Kidney (tissue), 14 donors: Measurements from ENCODE around the gene COPS7B. TPM values are rescaled to one million over a fixed set of nuclear protein-coding genes. Genes with fewer than 3 reads are reported as not detected.
A peak's percentile ranks its signal among the peaks of the same experiment; 100 is the strongest.

ENCODE experiments used
- DNase-seq, 5 donors: peaks; one replicate each; pipeline ENCODE4 v3.0.0-alpha.2; 2013 to 2020
- FAIRE-seq: peaks from 2 replicates; lab custom pipeline; 2012; peaks lifted over from hg19 to GRCh38; lab: Jason Lieb, UNC
- H3K27ac ChIP-seq, 2 donors: one replicate each; pipeline ENCODE4 v1.7.0; 2013; ENCODE audit warnings: low read depth in 2 of 2, low read length in 2 of 2, inconsistent platforms in 1 of 2
- H3K27me3 ChIP-seq: one replicate; pipeline ENCODE4 v1.7.1; 2013; ENCODE audit warnings: low read length, inconsistent platforms; ENCODE audit not compliant: control insufficient read depth, insufficient read depth
- H3K36me3 ChIP-seq, 3 donors: one replicate each; pipeline versions ENCODE4 v1.7.0 to v1.7.1; 2013; ENCODE audit warnings: low read length in 3 of 3, control low read depth in 1 of 3, inconsistent platforms in 1 of 3; ENCODE audit not compliant: insufficient read depth in 3 of 3, control insufficient read depth in 2 of 3
- H3K4me1 ChIP-seq, 3 donors: one replicate each; pipeline versions ENCODE4 v1.7.0 to v1.7.1; 2013; ENCODE audit warnings: low read length in 3 of 3, inconsistent platforms in 1 of 3, low read depth in 1 of 3; ENCODE audit not compliant: control insufficient read depth in 2 of 3, insufficient read depth in 2 of 3
- H3K4me3 ChIP-seq, 3 donors: one replicate each; pipeline versions ENCODE4 v1.7.0 to v1.8.1; 2013; ENCODE audit warnings: low read length in 3 of 3, control low read depth in 1 of 3, inconsistent platforms in 1 of 3
- H3K9ac ChIP-seq, 3 donors: one replicate each; pipeline versions ENCODE4 v1.7.0 to v1.7.1; 2013; ENCODE audit warnings: low read length in 3 of 3, control low read depth in 1 of 3, inconsistent platforms in 1 of 3
- H3K9me3 ChIP-seq, 3 donors: one replicate each; pipeline versions ENCODE4 v1.7.0 to v1.7.1; 2013; ENCODE audit warnings: low read length in 3 of 3, control low read depth in 1 of 3, inconsistent platforms in 1 of 3; ENCODE audit not compliant: control insufficient read depth in 2 of 3, insufficient read depth in 1 of 3
- CTCF ChIP-seq: IDR thresholded peaks from 3 replicates; pipeline ENCODE4 v1.5.1; 2012; ENCODE audit warnings: mild to moderate bottlenecking, moderate library complexity, borderline replicate concordance; ENCODE audit not compliant: insufficient read depth; ENCODE audit errors: extremely low read depth
- intact Hi-C: fragments of 100-400 bp; cut with DNase I; formaldehyde crosslinking; loops from one replicate; pipeline ENCODE4 v1.11.1; 2022
- polyA plus RNA-seq: library from polyadenylated mRNA; stranded (reverse); fragments of 350-450 nt; fragmentation: Illumina TruSeq; extraction: RNeasy Lipid Tissue Mini Kit (QIAGEN cat#74804); gene quantifications from one replicate; pipeline ENCODE4 v1.2.3, GENCODE V29; 2014; ENCODE audit warnings: low read depth, low replicate concordance; ENCODE audit not compliant: insufficient read depth
- total RNA-seq: library from RNA; stranded (reverse); fragmentation: NEBNext Ultra II Directional; extraction: Animal tissue kit (Norgen Biotek cat#: 25700); gene quantifications from one replicate; pipeline ENCODE4 v1.2.1, GENCODE V29; 2021
- donor health status: control.
- donor health status: control.
- donor health status: control.
- donor health status: control.
- donor health status: control.
- donor health status: DM: yes; HTN: yes; CAD: no.
- donor health status: Normal renal cell carcinoma (clear cell type).

COPS7B gene
- total and polyA plus RNA-seq, 2 donors from 2014 or later, result 21.9 to 33.0 TPM

DNA sequence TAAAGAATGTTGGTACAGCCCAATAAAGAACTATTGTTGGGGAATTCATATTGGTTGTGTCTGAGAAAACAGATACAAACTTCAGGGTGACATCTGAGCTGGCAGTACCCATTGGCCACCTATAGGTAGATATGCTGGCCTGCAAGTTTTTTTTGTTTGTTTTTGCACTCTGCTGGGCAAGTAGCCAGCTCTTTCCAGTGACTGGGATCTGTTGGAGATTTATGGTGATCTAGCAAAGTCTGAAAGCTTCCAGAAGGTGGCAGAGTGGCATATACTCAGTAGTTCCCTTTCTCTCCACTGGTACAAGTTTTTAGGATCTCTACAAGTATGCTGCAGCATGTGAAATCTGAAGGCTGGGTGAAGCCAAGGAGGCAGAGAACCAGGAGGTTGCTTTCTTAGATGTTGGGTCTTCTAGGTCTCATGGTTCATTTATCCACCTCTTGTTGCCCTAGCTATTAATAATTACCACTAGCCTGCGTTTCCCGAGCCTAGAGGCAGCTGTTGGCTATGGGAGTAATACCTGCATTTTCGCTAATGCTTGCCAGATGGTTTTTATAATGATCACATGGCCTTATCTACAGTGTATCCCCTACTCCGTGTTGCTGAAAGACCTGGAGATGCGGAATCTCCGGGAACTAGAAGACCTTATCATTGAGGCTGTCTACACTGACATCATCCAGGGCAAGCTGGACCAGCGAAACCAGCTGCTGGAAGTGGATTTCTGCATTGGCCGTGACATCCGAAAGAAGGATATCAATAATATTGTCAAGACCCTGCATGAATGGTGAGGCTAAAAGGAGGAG lies 9.5 kb downstream of the COPS7B start:
- H3K27ac ChIP-seq, result peak overlapping the region; percentile 49 to 80
- no peaks in the 10 kb centered on the region for H3K27me3 ChIP-seq
- FAIRE-seq (no peak), DNase-seq (peak in 2 of 5 donors; percentile 40 to 62)
- H3K4me3 ChIP-seq, result no peak overlapping the region
- intact Hi-C loops, result no loop called here
- peak; percentile 6 for TF ChIP-seq CTCF
- peaks cover 4 to 41% (median 28%) of the 10 kb centered on the region in 3 donors for H3K36me3 ChIP-seq
- H3K9me3 ChIP-seq, result no peaks in the 10 kb centered on the region
- peak overlapping the region in 2 of 3 donors; percentile 41 to 59 for H3K9ac ChIP-seq
- H3K4me1 ChIP-seq, result peaks cover 0 to 6% (median 4%) of the 10 kb centered on the region in 3 donors

DNA sequence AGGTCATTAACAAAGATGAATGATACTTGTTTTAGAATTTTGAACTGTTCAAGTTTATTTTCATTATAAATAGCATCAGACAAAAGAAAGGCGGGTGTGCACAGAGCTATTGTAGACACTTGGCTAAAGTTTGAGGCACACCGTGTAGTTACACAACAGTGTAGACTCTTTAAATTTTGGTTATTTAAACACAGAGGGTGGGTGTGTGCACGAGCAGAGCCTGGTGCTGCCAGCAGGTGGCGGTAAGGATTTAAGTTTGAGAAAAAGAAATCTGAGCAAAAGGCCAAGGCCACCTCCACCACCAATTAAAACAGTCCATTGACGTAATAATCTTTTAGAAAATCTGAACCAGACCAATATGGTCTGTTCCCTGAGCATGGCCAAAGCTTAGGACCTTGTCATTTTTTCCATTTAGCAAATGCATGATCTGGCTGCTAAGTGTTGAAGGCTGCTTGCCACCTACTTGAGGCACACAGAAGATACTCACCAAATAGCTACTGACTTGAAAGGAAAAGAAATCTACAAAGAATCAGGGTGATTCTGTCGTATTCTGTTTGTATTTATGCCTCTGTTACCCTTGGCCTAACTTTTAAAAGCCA lies 14.3 kb downstream of the COPS7B start:
- no peak for FAIRE-seq

GRCh38 chr2:231803501-231804138 lies 17.4 kb downstream of the COPS7B start:
- intact Hi-C loops, result no loop called here
- no peaks in the 10 kb centered on the region for H3K4me1 ChIP-seq
- H3K9me3 ChIP-seq, result no peaks in the 10 kb centered on the region
- H3K27me3 ChIP-seq, result no peaks in the 10 kb centered on the region
- no peak for TF ChIP-seq CTCF
- H3K36me3 ChIP-seq, result peaks cover 2 to 59% (median 31%) of the 10 kb centered on the region in 3 donors
- no peak overlapping the region for H3K27ac ChIP-seq
- DNase-seq (no peak), FAIRE-seq (no peak)
- H3K4me3 ChIP-seq, result no peak overlapping the region
- H3K9ac ChIP-seq, result no peak overlapping the region

More for the DNA sequence above, 14.3 kb downstream of the COPS7B start:
- H3K36me3 ChIP-seq, result peaks cover 0 to 56% (median 31%) of the 10 kb centered on the region in 3 donors
- no peaks in the 10 kb centered on the region for H3K27me3 ChIP-seq
- H3K4me3 ChIP-seq, result no peak overlapping the region
- TF ChIP-seq CTCF, result peak; percentile 45
- peaks cover 0 to 6% (median 0%) of the 10 kb centered on the region in 3 donors for H3K4me1 ChIP-seq
- intact Hi-C loops, result no loop called here
- peak in 1 of 5 donors; percentile 6 for DNase-seq
- H3K27ac ChIP-seq, result no peak overlapping the region
- no peaks in the 10 kb centered on the region for H3K9me3 ChIP-seq
- no peak overlapping the region for H3K9ac ChIP-seq
